NCI-H460 (cell line): Measurements from ENCODE around the gene FAXDC2. TPM values are rescaled to one million over a fixed set of nuclear protein-coding genes. Genes with fewer than 3 reads are reported as not detected.

ENCODE experiments used
- DNase-seq: peaks from one replicate; pipeline ENCODE4 v3.0.0-alpha.2; 2016; ENCODE audit warnings: low read depth; ENCODE audit errors: extremely low read depth
- small RNA-seq, 2 experiments: library from RNA; depleted of rRNA; stranded (forward); fragments of <200 nt; gene quantifications; one replicate each; pipeline ENCODE3, GENCODE V24; 2014
- total RNA-seq: library from RNA; depleted of rRNA; stranded (reverse); fragments of >200 nt; shearing (Covaris generic); gene quantifications from 2 replicates; pipeline ENCODE4 v1.2.3, GENCODE V29; 2014; rRNA removed

FAXDC2 gene
- total RNA-seq, 1 experiment from 2014 or later = not detected

DNA sequence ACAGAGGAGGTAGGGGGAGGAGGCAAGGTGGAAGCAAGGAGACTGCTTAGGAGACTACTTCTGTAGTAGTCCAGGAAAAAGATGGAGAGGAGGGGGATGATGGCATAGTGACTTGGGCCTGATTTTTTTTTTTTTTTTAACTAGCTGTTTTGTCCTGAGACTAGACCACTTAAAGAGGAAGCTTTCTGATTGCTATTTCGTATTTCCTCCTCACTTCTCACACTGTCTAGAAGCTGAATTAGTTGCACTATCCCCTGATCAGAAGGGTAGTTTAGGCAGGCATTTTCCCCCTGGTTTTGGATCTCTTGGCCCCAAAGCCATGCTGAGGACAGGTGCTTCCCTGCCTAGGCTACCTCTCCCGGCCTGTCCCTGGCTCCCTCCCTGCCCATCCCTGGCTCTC, 80.3 kb downstream of the FAXDC2 start:
- DNase-seq = no peak

Small RNAs within 50 kb of the gene (small RNA-seq; reads per million reads assigned to genes)
- 0 reads per million in 2 experiments for gene MIR378H

Other genes with a start within 250 kb of the FAXDC2 start
- 79.8 and 86.0 TPM in 2 replicates for gene LARP1, start 95.2 kb downstream of the FAXDC2 start, total RNA-seq
- gene CNOT8, start 8.0 kb upstream of the FAXDC2 start, total RNA-seq = 67.3 and 81.2 TPM in 2 replicates
- 19.9 and 26.0 TPM in 2 replicates for gene GEMIN5, start 87.6 kb upstream of the FAXDC2 start, total RNA-seq
- 48.5 and 58.1 TPM in 2 replicates for gene MRPL22, start 90.5 kb upstream of the FAXDC2 start, total RNA-seq
- 0.05 TPM in 1 of 2 replicates, not detected in the other for gene KIF4B, start 163.2 kb upstream of the FAXDC2 start, total RNA-seq